ENCODE data around the gene PNMA6E.

- TF ChIP-seq EZH2 (IDR thresholded peaks at IDR 0.05) (no peak), POLR2AphosphoS5 (IDR thresholded peaks at IDR 0.05; ENCODE audit: borderline replicate concordance, low read depth, low read length) (no peak), FOXP2 (optimal IDR thresholded peaks at IDR 0.05; ENCODE audit: control extremely low read depth, extremely low read length, insufficient read depth) (no peak)
Observed at GRCh38 chrX:153352858-153353257, 48.3 kb downstream of the PNMA6E start.

All from SK-N-MC (cell line).